AG09309 (cell line): ENCODE results near the gene CLP1.
A peak's percentile ranks its signal among the peaks of the same experiment; 100 is the strongest.

Experiments
- DNase-seq: peaks from one replicate; pipeline ENCODE4 v3.0.0-alpha.2; 2010; ENCODE audit warnings: low read depth
- H3K4me3 ChIP-seq: 2 replicates; pipeline ENCODE4 v1.5.1; 2011; ENCODE audit warnings: mild to moderate bottlenecking, low read depth, low read length, moderate library complexity; ENCODE audit not compliant: control insufficient read depth
- CTCF ChIP-seq: IDR thresholded peaks from 2 replicates; pipeline ENCODE4 v1.5.1; 2011; ENCODE audit warnings: mild to moderate bottlenecking, low read depth, low read length, inconsistent platforms; ENCODE audit not compliant: insufficient read depth, control insufficient read depth; ENCODE audit errors: missing control alignments

Gene CLP1

GRCh38 chr11:57658023-57658361 lies 430 bp downstream of the CLP1 start:
- peak overlapping the region; percentile 83 for H3K4me3 ChIP-seq
- no peak for TF ChIP-seq CTCF
- DNase-seq = no peak

- no peak overlapping the region for H3K4me3 ChIP-seq
- TF ChIP-seq CTCF = no peak
- DNase-seq = no peak
These were observed 2.1 kb downstream of the CLP1 start for GRCh38 chr11:57659669-57660068.

DNA sequence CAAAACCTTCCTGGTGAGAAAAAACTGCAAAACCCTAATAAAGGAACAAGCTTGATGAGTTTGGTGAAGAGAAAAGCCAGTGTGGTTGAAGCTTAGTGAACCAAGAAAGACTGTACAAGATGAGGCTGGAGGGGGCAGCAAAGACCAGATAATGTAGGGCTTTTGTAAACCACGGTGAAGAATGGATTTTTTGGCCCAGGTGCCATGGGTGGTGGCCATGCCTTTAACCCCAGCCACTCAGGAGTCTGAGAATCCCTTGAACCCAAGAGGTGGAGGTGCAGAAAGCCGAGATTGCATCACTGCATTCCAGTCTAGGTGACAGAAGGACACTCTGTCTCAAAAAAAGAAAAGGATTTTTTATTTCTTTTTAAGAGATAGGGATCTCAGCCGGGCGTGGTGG lies 5.3 kb downstream of the CLP1 start:
- no peak for TF ChIP-seq CTCF
- no peak overlapping the region for H3K4me3 ChIP-seq
- DNase-seq = no peak

DNA sequence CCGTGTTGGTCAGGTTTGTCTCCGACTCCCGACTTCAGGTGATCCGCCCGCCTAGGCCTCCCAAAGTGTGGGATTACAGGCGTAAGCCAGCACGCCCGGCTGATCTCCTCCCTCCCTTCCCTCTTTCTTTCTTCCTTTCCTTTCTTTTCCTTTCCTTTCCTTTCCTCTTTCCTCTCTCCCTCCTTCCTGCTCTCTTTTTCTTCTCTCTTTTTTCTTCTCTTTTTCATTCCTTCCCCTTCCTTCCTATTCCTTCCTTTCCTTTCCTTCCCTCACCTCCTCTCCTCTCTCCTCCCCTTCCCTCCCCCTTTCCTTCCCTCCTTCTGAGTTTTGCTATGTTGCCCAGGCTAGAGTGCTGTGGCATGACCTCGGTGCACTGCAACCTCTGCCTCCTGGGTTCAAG lies 6.4 kb downstream of the CLP1 start:
- TF ChIP-seq CTCF = no peak
- DNase-seq = no peak

GRCh38 chr11:57667117-57667735 lies 9.7 kb downstream of the CLP1 start:
- no peak for TF ChIP-seq CTCF
- H3K4me3 ChIP-seq = peak overlapping the region; percentile 94
- DNase-seq = peak; percentile 98

More for the DNA sequence above, 6.4 kb downstream of the CLP1 start:
- no peak overlapping the region for H3K4me3 ChIP-seq

GRCh38 chr11:57667736-57668433 lies 10.3 kb downstream of the CLP1 start, which contains the start of gene ZDHHC5:
Gene ZDHHC5 (plus strand): TSS chr11:57668114. CDS start chr11:57673091, 4,977 bp downstream.
- DNase-seq = peak; percentile 99

More at GRCh38 chr11:57667736-57668433, 10.3 kb downstream of the CLP1 start, which contains the start of gene ZDHHC5:
- peak within 1 kb of the TSS; percentile 94 for H3K4me3 ChIP-seq
- TF ChIP-seq CTCF = peak; percentile 6
